ENCODE measurements around the gene FASN. TPM values are rescaled to one million over a fixed set of nuclear protein-coding genes. Genes with fewer than 3 reads are reported as not detected.

FASN gene
- total and polyA plus RNA-seq, 2 of the 13 experiments (the other 11 are each of a cell fraction or from before 2014, with no cell fraction given), result 51.7 to 101 TPM

DNA sequence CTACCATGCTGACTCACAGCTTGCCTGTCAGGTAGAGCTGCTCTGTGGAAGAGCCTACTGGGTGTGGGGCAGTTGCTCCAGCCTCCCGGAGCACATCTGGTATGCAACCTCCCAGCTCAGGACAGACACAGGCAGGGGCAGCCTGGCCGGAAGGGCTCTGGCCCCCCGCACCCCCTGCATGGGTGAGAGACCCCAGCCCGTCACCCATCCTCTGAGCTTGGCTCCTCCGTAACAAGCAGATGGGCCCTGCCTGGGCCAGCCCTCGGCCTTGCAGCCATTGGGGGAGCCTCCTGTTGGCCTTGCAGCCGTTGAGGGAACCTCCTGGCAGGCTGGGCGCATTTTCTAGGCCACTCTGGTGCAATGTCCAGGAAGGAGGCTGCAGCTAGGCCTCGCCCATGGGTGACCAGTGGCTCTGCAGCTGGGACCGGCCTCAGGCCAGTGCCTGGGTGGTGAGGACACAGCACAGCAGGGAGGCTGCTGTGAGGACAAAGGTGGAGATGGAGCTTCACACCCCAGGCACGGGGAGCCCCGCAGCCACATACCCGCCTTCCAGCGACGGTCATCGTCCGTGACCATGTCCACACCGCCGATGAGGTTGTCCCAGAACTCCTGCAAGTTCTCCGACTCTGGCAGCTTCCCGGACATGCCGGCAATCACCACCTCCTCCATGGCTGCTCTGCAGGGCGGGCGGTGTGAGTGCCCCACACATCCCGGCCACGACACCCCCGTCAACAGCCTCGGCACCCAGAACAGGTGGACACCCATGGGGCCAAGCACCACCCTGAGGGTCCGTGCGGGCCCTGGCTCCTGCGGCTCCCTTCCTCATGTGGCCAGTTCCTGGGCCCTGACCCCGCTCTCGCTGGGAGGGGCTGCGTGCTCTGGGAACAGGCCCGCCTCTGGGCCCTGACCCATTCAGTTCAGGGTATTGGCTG is 2.0 kb downstream of the FASN start (continued):
- TF ChIP-seq THAP8 (CRISPR knock-in tag; IDR thresholded peaks at IDR 0.05; ENCODE audit: borderline replicate concordance) (no peak), ZNF549 (CRISPR knock-in tag; IDR thresholded peaks at IDR 0.05) (0 out of 2 replicates have a peak, but pooled peaks have one; percentile 35), ZNF674 (CRISPR knock-in tag; IDR thresholded peaks at IDR 0.05; ENCODE audit: low read depth) (peak; percentile 94), ARID4A (CRISPR knock-in tag; IDR thresholded peaks at IDR 0.05; ENCODE audit: borderline replicate concordance) (peak; percentile 71), ZSCAN21 (CRISPR knock-in tag; IDR thresholded peaks at IDR 0.05; ENCODE audit: borderline replicate concordance) (no peak), CHCHD3 (CRISPR knock-in tag; IDR thresholded peaks at IDR 0.05) (0 out of 2 replicates have a peak, but pooled peaks have one; percentile 38), PHF8 (CRISPR knock-in tag; IDR thresholded peaks at IDR 0.05) (no peak), ZNF121 (CRISPR knock-in tag; IDR thresholded peaks at IDR 0.05) (no peak; the same call in 1 of the 2 replicates), EZH2 (conservative IDR thresholded peaks at IDR 0.05; ENCODE audit: low read depth, low read length) (no peak), ZNF441 (CRISPR knock-in tag; IDR thresholded peaks at IDR 0.05; ENCODE audit: borderline replicate concordance) (no peak), ZBTB8A (CRISPR knock-in tag; IDR thresholded peaks at IDR 0.05; ENCODE audit: borderline replicate concordance, low read depth) (no peak), PAF1 (CRISPR knock-in tag; IDR thresholded peaks at IDR 0.05) (no peak), ZNF274 (CRISPR knock-in tag; IDR thresholded peaks at IDR 0.05) (no peak), ZNF12 (CRISPR knock-in tag; IDR thresholded peaks at IDR 0.05) (no peak), ZNF251 (CRISPR knock-in tag; IDR thresholded peaks at IDR 0.05) (no peak), SOX6 (IDR thresholded peaks at IDR 0.05) (no peak), SOX6 (CRISPR knock-in tag; IDR thresholded peaks at IDR 0.05) (no peak), MED1 (CRISPR knock-in tag; IDR thresholded peaks at IDR 0.05) (no peak), FOXA1 (IDR thresholded peaks at IDR 0.05) (no peak), FOXA1 (CRISPR knock-in tag; IDR thresholded peaks at IDR 0.05) (no peak), ZZZ3 (CRISPR knock-in tag; IDR thresholded peaks at IDR 0.05; ENCODE audit: borderline replicate concordance) (no peak), ZNF841 (CRISPR knock-in tag; IDR thresholded peaks at IDR 0.05; ENCODE audit: borderline replicate concordance) (no peak)
- TF ChIP-seq, protein P1, sequence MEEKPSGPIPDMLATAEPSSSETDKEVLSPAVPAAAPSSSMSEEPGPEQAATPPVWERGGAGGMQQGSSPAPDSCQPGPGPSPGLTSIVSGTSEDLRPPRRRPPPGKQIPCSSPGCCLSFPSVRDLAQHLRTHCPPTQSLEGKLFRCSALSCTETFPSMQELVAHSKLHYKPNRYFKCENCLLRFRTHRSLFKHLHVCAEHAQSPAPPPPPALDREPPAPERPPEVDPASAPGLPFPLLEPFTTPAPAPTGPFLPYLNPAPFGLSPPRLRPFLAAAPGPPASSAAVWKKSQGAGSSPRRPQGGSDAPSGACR (CRISPR knock-in tag; IDR thresholded peaks at IDR 0.05), result peak; percentile 78; the same call in 1 of the 2 replicates
- TF ChIP-seq, protein P2, sequence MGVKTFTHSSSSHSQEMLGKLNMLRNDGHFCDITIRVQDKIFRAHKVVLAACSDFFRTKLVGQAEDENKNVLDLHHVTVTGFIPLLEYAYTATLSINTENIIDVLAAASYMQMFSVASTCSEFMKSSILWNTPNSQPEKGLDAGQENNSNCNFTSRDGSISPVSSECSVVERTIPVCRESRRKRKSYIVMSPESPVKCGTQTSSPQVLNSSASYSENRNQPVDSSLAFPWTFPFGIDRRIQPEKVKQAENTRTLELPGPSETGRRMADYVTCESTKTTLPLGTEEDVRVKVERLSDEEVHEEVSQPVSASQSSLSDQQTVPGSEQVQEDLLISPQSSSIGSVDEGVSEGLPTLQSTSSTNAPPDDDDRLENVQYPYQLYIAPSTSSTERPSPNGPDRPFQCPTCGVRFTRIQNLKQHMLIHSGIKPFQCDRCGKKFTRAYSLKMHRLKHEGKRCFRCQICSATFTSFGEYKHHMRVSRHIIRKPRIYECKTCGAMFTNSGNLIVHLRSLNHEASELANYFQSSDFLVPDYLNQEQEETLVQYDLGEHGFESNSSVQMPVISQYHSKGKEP (CRISPR knock-in tag; IDR thresholded peaks at IDR 0.05), result no peak

All from HepG2 (cell line).